GM21528 (cell line): ENCODE results near the gene PTPRG.

Experiments
- ATAC-seq: cut with Tn5 transposase; IDR thresholded peaks from one replicate; pipeline ENCODE4 v1.9.1; 2021; ENCODE audit warnings: mild to moderate bottlenecking, moderate library complexity; ENCODE audit not compliant: unreplicated experiment, low FRiP score

Gene PTPRG

GRCh38 chr3:61844346-61844745, 283.0 kb downstream of the PTPRG start:
- no peak for ATAC-seq

DNA sequence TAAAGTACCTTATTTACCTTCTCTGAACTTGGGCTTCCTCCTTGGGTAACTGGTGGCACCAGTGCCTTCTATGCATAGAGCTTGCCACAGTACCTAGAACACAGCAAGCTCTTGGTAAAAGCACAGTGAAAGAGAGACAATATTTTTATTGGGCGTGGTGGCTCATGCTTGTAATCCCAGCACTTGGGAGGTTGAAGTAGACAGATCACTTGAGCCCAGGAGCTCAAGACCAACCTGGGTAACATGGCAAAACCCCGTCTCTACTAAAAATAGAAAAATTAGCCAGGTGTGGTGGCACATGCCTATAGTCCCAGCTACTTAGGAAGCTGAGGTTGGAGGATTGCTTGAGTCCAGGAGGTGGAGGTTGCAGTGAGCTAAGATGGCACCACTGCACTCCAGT, 285.1 kb downstream of the PTPRG start:
- ATAC-seq = no peak

GRCh38 chr3:61847784-61848462, 286.6 kb downstream of the PTPRG start:
- no peak for ATAC-seq

- no peak for ATAC-seq
These were observed 287.5 kb downstream of the PTPRG start for GRCh38 chr3:61848885-61849284.

- no peak for ATAC-seq
These were observed 292.5 kb downstream of the PTPRG start for GRCh38 chr3:61853912-61854311.

DNA sequence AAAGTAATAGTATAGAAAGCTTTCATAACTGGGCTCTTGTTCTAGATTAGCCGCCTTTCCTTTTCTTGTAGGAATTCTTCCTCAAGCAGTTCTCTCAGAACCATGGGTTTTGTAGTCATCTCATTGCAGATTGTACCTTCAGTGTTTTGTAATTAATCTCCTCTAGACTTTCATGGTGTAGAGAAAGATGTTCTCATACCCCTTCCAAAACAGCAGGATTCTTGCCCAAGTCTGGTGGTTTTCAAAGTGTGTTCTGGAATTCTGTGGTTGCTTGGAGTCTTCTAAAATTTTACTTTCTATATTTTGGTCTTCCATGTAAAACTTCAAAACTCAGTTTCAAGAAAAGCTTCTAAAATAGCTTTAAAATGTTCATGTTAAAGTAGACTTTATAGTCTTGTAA, 293.8 kb downstream of the PTPRG start:
- ATAC-seq = no peak

DNA sequence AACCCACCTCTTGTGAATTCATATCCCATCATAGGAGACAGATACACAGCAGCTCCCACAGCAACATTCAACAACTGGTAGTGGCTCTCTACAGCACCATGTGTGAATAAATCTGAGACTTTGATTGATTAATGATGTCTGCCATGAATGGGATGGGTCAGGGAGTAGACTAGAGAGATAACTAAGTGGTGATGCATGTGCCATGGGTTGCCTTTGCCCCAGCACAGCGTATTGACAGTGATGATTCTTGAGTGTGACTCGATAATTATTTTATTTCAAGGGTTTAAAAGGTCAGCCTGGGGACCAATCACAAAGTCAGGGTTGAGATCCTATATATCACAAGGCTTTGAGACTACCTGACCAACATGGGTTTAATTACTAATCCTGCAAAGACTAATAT, 295.9 kb downstream of the PTPRG start:
- no peak for ATAC-seq

DNA sequence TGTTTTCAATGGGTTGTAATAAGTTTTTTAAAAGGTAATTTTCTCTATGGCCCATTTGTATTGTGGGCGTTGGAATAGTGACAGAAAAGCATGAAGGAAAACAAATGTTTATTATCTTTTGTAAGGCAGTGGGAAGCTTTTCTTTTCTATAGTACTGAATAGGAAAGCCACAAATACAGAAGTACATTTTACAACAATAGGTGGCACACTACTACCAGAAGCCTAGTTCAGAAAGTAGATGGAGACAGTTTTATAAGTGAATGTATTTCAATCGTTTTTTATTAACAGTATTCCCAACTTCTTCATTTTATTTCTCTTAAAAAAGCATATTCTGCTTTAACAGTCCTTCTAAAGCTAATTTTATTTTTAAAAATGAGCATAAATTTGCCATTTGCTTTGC, 296.7 kb downstream of the PTPRG start:
- ATAC-seq = no peak

DNA sequence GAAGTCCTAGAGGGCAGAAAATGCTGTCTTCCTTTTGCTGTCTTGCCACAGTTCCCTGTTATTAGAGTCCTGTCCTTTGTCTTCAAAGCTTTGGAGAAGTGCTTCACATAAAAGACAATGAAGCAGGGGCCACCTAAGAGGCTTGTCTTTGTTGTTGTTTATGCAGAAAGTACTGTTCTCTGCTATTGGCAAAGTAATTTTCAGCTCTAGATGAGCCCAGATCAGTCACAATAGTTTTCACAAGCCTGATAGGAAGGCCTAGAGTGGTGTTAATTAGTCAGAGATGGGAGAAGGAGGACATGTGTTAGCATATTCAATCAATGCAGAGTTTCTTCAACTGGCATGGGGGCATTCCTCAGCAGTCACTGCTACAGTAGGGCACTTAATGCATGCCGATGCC, 300.0 kb downstream of the PTPRG start:
- ATAC-seq = no peak

GRCh38 chr3:61862614-61863289, 301.4 kb downstream of the PTPRG start:
- ATAC-seq = no peak

- ATAC-seq = no peak
These were observed 302.2 kb downstream of the PTPRG start for GRCh38 chr3:61863579-61863978.

- ATAC-seq = no peak
These were observed 303.5 kb downstream of the PTPRG start for GRCh38 chr3:61864886-61865285.

- no peak for ATAC-seq
These were observed 304.2 kb downstream of the PTPRG start for GRCh38 chr3:61865466-61866152.

DNA sequence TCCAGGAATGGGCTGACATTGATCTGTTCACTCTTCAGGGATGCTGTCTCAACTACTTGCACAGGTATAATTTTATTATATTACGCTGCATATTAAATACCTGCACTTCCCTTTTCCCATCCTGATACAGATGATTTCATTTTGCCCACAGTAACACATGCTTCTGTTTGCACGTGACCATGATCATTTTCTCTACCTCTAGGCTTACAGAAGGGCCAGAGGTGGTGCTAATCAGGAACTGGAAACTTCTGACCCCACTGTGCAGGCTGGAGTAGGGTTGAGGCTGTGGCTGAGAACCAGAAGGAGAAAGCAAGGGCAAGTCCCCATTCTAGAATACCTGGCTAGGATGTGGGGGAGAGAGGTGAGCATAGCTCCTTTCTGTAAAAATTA, 304.8 kb downstream of the PTPRG start:
- no peak for ATAC-seq

DNA sequence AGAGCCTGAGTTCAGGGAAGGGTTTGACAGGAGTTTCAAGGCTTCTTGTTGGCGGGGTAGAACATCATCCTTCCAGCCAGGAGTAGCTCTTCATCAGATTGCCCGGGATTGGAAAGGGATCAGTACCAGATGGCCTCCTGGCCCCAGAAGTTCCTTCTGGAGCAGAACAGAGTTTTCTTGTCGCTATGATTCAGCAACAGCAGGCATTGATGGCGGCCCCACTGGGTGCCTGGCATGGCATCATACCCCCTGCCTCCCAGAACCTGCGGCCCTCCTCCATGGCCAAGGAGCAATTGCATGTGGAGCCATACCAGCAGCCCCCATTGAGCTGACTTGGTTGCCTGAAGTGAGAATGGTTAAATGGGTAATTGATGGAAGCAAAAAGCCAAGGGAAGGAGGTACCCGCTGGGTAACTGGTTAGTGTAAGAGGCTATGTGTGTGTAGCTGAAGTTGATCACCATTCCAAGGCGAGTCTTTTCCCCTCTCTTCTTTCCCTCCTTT, 305.6 kb downstream of the PTPRG start:
- ATAC-seq = no peak

DNA sequence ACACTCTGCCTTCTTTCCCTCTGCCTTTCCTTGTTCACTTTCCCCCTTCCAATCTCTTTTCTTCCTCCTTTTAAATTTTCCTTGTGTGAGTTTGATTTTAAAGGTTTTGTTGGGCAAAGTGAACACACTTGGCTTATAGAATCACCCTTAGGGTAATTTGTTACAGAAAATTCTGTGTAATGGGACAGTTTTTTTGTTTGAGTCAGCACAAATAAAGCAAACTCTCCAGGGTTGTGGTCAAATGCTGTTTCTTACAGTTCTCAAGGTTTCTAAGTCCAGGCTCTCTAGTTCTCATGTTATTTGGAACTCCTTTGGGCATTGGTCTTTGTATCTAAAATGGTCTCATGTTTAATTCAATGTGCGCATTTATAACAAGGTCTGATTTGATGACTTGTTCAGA, 307.1 kb downstream of the PTPRG start:
- ATAC-seq = no peak

- no peak for ATAC-seq
These were observed 308.0 kb downstream of the PTPRG start for GRCh38 chr3:61869371-61869770.

DNA sequence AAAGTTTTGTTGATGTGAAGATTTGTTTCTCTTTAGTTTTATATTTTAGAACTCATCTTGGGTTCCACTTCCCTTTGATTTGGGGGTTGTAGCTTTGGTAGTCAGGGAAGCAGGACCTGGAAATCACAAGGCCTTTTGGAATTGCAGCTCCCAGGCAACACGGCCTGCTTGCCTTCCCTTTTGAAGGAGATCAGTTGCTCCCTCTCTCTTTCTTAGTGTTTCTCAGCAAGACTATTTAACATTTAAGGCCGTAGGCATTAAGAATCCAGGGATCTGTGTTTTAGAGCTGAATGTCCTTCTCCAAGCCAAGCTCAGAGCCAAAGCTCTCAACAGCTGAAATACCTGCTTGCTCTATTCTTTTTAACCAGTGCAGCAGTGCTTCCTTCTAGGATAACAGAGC, 310.3 kb downstream of the PTPRG start:
- no peak for ATAC-seq

DNA sequence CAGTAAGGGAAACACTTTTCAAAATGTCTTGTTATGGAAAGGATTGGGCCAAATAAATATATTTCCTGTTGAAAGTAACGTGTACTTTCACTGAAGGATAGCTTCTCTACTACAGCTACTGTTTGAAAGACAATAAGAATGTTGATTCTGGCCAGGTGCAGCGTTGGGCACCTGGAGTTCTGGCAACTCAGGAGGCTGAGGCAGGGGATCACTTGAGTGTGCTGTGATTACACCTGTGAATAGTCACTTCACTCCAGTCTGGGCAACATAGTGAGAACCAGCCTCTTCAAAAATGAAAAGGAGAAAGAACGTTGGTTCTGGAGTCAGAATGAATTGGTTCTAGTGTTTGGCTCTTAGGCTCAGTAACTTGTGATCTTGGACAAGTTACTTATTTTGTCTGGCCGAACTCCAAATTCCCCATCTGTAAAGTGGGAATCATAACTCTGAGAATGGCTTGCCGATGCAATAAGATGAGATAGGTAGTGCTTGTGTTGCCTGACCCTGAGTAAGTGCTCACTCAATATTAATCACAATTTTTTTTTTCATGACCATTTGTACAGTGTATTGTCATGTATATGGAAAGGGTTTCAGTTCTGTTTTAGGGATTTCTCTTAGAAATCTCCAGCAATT, 310.8 kb downstream of the PTPRG start:
- no peak for ATAC-seq

- ATAC-seq = no peak
These were observed 313.9 kb downstream of the PTPRG start for GRCh38 chr3:61875046-61875844.
